Upper lobe of right lung (tissue), 1 donor: ENCODE data around the gene HAUS5. TPM values are rescaled to one million over a fixed set of nuclear protein-coding genes. Genes with fewer than 3 reads are reported as not detected.

Source experiments
- ATAC-seq: fragments of 200-7000 bp; cut with Tn5 transposase; one replicate; pipeline ENCODE4 v1.9.1; 2020; ENCODE audit warnings: mild to moderate bottlenecking, moderate library complexity
- DNase-seq: peaks from one replicate; pipeline ENCODE4 v3.0.0-alpha.2; 2020
- H3K27ac ChIP-seq: fragments of 200-600 bp; one replicate; pipeline ENCODE4 v1.8.0; 2022
- H3K27me3 ChIP-seq: fragments of 200-600 bp; one replicate; pipeline ENCODE4 v1.8.0; 2022; ENCODE audit warnings: mild to moderate bottlenecking
- H3K36me3 ChIP-seq: fragments of 200-600 bp; one replicate; pipeline ENCODE4 v1.8.0; 2022
- H3K4me1 ChIP-seq: fragments of 200-600 bp; one replicate; pipeline ENCODE4 v1.8.0; 2022
- H3K4me3 ChIP-seq: fragments of 200-600 bp; one replicate; pipeline ENCODE4 v1.8.0; 2022; ENCODE audit warnings: mild to moderate bottlenecking
- H3K9me3 ChIP-seq: fragments of 200-600 bp; one replicate; pipeline ENCODE4 v1.8.0; 2022
- intact Hi-C: fragments of 100-400 bp; cut with DNase I; formaldehyde crosslinking; loops from one replicate; pipeline ENCODE4 v1.11.0; 2022
- total RNA-seq: library from RNA; stranded (reverse); fragmentation: NEBNext Ultra II Directional; extraction: Animal tissue kit (Norgen Biotek cat#: 25700); gene quantifications from one replicate; pipeline ENCODE4 v1.2.1, GENCODE V29; 2021
- TF ChIP-seq, protein P1 (sequence below): fragments of 200-600 bp; IDR thresholded peaks from one replicate; pipeline ENCODE4 v1.8.0; 2022; ENCODE audit warnings: antibody characterized with exemption
- donor health status: DM: no; HTN: yes; CAD: no; lungs with severe emphysema.

The HAUS5 gene
- total RNA-seq, 1 donor from 2014 or later = 8.9 TPM

DNA sequence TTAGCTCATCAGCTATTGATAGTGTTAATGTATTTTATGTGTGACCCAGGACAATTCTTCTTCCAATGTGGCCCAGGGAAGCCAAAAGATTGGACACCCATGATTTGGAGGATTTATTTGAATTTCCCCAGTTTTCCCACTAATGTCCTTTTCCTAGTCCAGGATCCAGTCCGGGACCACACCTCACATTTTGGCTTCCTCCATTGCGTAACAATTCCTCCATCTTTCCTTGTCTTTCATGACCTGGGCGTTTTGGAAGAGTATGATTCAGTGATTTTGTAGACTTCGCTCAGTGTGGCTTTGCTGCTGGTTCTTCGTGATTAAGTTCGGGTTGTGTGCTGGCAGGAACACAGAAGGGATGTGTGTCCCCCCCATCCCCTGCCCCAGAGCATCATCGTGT lies 45.8 kb upstream of the HAUS5 start:
- no peak for DNase-seq
- intact Hi-C loops = no loop called here
- peaks cover 5% of the 10 kb centered on the region for H3K27me3 ChIP-seq
- H3K4me3 ChIP-seq = no peak overlapping the region
- no peaks in the 10 kb centered on the region for H3K36me3 ChIP-seq
- no peak overlapping the region for H3K27ac ChIP-seq
- no peak for ATAC-seq
- TF ChIP-seq, protein P1, sequence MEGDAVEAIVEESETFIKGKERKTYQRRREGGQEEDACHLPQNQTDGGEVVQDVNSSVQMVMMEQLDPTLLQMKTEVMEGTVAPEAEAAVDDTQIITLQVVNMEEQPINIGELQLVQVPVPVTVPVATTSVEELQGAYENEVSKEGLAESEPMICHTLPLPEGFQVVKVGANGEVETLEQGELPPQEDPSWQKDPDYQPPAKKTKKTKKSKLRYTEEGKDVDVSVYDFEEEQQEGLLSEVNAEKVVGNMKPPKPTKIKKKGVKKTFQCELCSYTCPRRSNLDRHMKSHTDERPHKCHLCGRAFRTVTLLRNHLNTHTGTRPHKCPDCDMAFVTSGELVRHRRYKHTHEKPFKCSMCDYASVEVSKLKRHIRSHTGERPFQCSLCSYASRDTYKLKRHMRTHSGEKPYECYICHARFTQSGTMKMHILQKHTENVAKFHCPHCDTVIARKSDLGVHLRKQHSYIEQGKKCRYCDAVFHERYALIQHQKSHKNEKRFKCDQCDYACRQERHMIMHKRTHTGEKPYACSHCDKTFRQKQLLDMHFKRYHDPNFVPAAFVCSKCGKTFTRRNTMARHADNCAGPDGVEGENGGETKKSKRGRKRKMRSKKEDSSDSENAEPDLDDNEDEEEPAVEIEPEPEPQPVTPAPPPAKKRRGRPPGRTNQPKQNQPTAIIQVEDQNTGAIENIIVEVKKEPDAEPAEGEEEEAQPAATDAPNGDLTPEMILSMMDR = no peak
- no peaks in the 10 kb centered on the region for H3K9me3 ChIP-seq
- no peaks in the 10 kb centered on the region for H3K4me1 ChIP-seq

DNA sequence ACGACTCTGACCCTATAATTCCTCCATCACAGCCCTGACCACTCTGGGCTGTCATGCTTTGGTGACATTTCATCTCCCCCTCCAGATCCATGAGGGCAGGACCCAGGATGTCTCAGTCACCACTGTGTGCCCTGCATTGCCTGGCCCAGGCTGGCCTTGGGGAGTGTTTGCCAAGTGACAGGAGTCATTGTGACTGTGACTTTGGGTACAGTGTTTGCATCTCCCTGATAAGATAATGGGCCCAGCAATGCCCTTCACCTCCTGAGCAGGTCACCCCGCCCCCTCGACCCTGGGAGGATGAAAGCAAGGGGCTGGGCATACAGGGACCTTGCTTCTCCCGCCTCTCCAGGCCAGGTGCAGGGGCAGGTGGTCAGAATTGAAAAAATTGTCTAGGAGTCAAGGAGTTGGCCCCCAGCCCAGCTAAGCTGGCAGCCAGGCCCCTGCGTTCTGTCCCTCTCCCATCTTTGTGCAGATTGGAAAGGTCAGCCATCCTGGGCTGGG lies 43.2 kb upstream of the HAUS5 start:
- Histone ChIP-seq H3K9me3 (no peaks in the 10 kb centered on the region), H3K4me1 (no peaks in the 10 kb centered on the region), H3K4me3 (no peak overlapping the region), H3K27me3 (no peaks in the 10 kb centered on the region), H3K36me3 (no peaks in the 10 kb centered on the region), H3K27ac (no peak overlapping the region)
- TF ChIP-seq, protein P1 = no peak
- DNase-seq = no peak
- intact Hi-C loops = no loop called here
- ATAC-seq = no peak

DNA sequence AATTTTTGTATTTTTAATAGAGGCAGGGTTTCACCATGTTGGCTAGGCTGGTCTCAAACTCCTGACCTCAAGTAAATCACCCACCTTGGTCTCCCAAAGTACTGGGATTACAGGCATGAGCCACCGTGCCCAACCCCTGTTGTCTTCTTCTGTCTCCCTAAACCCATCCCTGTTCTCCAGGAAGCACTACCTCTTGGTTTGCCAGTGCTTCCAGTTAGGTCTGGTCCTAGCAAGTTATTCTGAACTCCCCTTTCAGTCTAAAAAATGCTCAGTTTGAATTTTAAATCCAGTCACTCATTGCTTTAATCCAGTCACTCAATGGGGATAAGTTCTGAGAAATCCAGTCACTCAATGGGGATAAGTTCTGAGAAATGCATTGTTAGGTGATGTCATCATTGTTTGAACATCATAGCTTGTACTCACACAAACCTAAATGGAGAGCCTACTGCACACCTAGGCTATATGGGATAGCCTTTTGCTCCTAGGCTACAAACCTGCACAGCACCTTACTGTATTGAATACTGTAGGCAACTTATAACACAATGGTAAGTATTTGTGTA lies 41.0 kb upstream of the HAUS5 start:
- TF ChIP-seq, protein P1 = no peak
- Histone ChIP-seq H3K27me3 (no peaks in the 10 kb centered on the region), H3K27ac (no peak overlapping the region), H3K4me1 (no peaks in the 10 kb centered on the region), H3K4me3 (no peak overlapping the region), H3K36me3 (no peaks in the 10 kb centered on the region), H3K9me3 (peaks cover 12% of the 10 kb centered on the region)
- ATAC-seq (no peak), DNase-seq (no peak)
- intact Hi-C loops = no loop called here

DNA sequence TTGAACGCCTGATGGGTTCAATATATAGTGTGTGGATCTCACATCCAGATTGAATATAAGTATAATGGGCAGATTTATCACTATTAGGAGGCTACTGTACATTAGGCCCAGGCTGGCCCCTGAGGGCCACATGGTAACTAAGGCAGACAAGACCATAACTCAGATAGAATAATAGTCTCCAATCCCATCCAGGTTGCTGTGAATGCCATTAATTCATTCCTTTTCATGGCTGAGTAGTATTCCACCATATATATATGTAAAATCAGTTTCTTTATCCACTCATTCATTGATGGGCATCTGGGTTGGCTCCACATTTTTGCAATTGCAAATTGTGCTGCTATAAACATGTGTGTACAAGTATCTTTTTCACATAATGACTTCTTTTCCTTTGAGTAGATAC lies 34.6 kb upstream of the HAUS5 start:
- TF ChIP-seq, protein P1 = no peak
- Histone ChIP-seq H3K27me3 (no peaks in the 10 kb centered on the region), H3K4me3 (no peak overlapping the region), H3K9me3 (peaks cover 12% of the 10 kb centered on the region), H3K36me3 (no peaks in the 10 kb centered on the region), H3K4me1 (no peaks in the 10 kb centered on the region), H3K27ac (no peak overlapping the region)
- intact Hi-C loops = no loop called here
- DNase-seq (no peak), ATAC-seq (no peak)

DNA sequence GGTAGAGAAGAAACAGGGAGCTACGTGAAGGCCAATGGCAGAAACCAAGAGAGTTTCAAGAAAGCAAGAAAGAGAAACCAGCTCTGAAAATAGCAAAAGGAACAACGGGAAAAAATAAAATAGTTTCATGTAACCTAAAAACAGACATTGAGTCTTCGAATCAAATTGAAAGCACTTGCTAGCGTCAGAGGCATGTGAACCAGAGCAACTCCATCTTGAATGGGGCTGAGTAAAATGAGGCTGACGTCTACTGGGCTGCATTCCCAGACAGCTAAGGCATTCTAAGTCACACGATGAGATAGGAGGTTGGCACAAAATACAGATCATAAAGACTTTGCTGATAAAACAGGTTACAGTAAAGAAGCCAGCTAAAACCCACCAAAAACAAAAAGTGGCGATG lies 33.8 kb upstream of the HAUS5 start:
- ATAC-seq (no peak), DNase-seq (no peak)
- no peak overlapping the region for H3K27ac ChIP-seq
- no peaks in the 10 kb centered on the region for H3K4me1 ChIP-seq
- TF ChIP-seq, protein P1 = no peak
- H3K9me3 ChIP-seq = peaks cover 12% of the 10 kb centered on the region
- H3K36me3 ChIP-seq = no peaks in the 10 kb centered on the region
- no peak overlapping the region for H3K4me3 ChIP-seq
- no peaks in the 10 kb centered on the region for H3K27me3 ChIP-seq
- intact Hi-C loops = no loop called here

DNA sequence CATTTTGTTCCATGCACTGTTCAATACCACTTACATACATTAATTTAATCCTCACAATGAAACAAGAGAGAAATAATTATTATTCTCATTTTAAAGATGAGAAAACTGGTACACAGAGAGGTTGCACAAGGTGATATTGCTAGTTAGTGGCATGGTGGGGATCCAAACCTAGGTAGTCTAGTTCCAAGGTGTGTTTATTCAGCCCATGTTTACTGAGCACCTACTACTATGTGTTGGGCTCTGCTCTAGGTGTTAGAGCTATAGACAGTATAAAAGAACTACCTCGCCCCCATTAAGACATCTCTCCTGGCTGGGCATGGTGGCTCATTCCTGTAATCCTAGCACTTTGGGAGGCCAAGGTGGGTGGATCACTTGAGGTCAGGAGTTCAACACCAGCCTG lies 29.8 kb upstream of the HAUS5 start:
- intact Hi-C loops = no loop called here

More for the DNA sequence above, 29.8 kb upstream of the HAUS5 start:
- no peaks in the 10 kb centered on the region for H3K27me3 ChIP-seq
- H3K4me1 ChIP-seq = no peaks in the 10 kb centered on the region
- no peak overlapping the region for H3K27ac ChIP-seq
- TF ChIP-seq, protein P1 = no peak
- ATAC-seq (no peak), DNase-seq (no peak)
- no peak overlapping the region for H3K4me3 ChIP-seq
- H3K9me3 ChIP-seq = no peaks in the 10 kb centered on the region
- H3K36me3 ChIP-seq = no peaks in the 10 kb centered on the region
